GM19025 (cell line): Measurements from ENCODE around the gene RBBP8NL.
"Not testable (repeated sequence)": the region's sequence is repeated elsewhere in the genome, so short reads cannot be mapped to it uniquely, and the experiment has no call there.

Experiments used
- ATAC-seq: cut with Tn5 transposase; IDR thresholded peaks from one replicate; pipeline ENCODE4 v1.9.1; 2021; ENCODE audit warnings: mild to moderate bottlenecking, low read depth, moderate library complexity; ENCODE audit not compliant: unreplicated experiment

RBBP8NL gene

GRCh38 chr20:62446481-62446880 lies 19.1 kb upstream of the RBBP8NL start:
- ATAC-seq, result no peak

GRCh38 chr20:62445553-62446340 lies 18.4 kb upstream of the RBBP8NL start:
- ATAC-seq, result no peak

- ATAC-seq, result no peak
These were observed 16.9 kb upstream of the RBBP8NL start for GRCh38 chr20:62444286-62444685.

- ATAC-seq, result no peak
These were observed 14.7 kb upstream of the RBBP8NL start for GRCh38 chr20:62441987-62442539.

GRCh38 chr20:62439218-62439617 lies 11.9 kb upstream of the RBBP8NL start:
- ATAC-seq, result no peak

- ATAC-seq, result no peak
These were observed 10.6 kb upstream of the RBBP8NL start for GRCh38 chr20:62437927-62438326.

GRCh38 chr20:62437496-62437895 lies 10.2 kb upstream of the RBBP8NL start:
- ATAC-seq, result no peak

GRCh38 chr20:62436692-62437091 lies 9.4 kb upstream of the RBBP8NL start:
- ATAC-seq, result no peak

GRCh38 chr20:62433658-62434497 lies 6.5 kb upstream of the RBBP8NL start:
- ATAC-seq, result no peak

GRCh38 chr20:62430866-62431447 lies 3.6 kb upstream of the RBBP8NL start:
- no peak for ATAC-seq

GRCh38 chr20:62430311-62430853 lies 3.0 kb upstream of the RBBP8NL start:
- no peak for ATAC-seq

GRCh38 chr20:62429455-62430310 lies 2.3 kb upstream of the RBBP8NL start:
- no peak for ATAC-seq

GRCh38 chr20:62428396-62429295 lies 1.3 kb upstream of the RBBP8NL start:
- ATAC-seq, result no peak

GRCh38 chr20:62428002-62428372 lies 648 bp upstream of the RBBP8NL start:
- no peak for ATAC-seq

GRCh38 chr20:62426699-62427131 lies 624 bp downstream of the RBBP8NL start:
- ATAC-seq, result no peak

GRCh38 chr20:62426059-62426348 lies 1.3 kb downstream of the RBBP8NL start:
- ATAC-seq, result not testable (repeated sequence)

- no peak for ATAC-seq
These were observed 1.9 kb downstream of the RBBP8NL start for GRCh38 chr20:62425281-62426058.
